GM18873 (cell line): ENCODE data around the gene GAREM1.

Source experiments
- ATAC-seq: cut with Tn5 transposase; IDR thresholded peaks from one replicate; pipeline ENCODE4 v1.9.1; 2021; ENCODE audit warnings: mild to moderate bottlenecking, moderate library complexity, moderate number of reproducible peaks; ENCODE audit not compliant: unreplicated experiment, low FRiP score

GAREM1 gene

DNA sequence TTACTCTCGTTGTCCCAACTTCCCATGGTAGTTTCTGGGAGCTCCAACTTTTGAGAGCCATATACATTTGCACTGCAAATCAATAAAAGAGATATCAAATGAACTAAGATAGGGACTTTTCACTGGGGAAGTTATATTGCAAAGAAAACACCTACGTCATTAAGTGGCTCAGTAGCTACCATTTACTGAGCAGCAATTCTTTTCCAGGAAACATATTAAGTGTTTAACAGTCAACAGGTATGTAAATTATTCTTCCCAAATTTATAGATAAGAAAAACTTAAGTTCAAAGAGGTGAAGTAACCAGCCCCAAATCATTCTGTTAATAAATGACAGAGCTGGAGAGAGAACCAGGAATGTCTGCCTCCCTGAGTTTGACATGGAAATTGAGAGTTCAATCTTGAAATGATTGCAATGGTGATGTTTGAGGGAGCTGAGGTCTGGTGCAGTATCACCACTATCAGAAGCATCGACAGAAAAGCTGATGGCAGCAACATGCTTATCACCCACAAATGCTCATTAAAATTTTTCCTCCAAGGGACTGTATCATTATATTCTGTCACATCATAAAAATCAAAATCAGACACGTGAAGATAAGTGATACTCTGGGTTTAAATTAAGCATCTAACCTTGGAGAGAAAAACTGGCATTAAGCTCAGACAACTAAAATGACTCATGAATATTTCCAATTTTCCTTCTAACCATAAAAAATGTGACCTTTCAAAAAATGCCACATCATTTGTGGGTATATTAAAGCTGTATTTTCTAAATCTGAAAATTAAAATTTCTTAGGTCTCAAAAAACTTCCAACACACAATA, 43.4 kb downstream of the GAREM1 start:
- no peak for ATAC-seq

DNA sequence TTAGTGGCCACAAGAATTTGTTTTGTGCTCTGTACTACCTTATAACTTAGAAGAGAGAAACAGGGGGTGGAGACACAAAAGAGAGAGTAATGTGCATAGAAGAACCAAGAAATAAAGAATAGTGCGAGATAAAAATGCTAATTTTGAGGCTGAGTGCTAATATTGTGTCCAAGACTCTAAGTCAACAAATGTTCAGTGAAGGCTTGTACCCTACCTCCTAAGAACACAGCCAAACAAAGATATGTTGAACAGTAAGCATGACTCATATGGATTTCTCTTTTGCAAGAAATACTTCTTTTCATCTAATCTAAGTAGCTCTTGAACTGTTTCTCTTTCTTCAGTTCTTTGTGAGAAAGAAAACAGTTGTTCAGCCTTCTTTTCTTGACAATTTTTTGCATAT, 45.2 kb downstream of the GAREM1 start:
- ATAC-seq: no peak

DNA sequence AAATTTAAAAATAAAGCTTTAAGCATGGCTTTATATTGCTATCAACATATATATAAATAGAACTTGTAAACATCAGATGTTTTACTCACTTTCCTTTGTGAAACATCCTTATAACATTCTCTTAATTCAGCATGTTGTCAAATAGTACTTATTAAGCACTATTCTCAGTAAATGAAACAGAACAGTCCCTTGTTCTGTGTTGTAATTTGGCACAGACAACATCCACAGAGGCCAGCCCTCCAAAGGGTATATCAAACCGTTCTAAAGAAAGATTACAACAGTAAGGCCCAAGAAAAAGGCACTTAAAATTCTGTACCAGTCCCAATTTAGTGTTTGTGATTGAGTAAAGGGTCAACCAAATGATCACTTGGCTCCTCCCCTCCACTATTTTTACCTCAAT, 46.0 kb downstream of the GAREM1 start:
- ATAC-seq: no peak

DNA sequence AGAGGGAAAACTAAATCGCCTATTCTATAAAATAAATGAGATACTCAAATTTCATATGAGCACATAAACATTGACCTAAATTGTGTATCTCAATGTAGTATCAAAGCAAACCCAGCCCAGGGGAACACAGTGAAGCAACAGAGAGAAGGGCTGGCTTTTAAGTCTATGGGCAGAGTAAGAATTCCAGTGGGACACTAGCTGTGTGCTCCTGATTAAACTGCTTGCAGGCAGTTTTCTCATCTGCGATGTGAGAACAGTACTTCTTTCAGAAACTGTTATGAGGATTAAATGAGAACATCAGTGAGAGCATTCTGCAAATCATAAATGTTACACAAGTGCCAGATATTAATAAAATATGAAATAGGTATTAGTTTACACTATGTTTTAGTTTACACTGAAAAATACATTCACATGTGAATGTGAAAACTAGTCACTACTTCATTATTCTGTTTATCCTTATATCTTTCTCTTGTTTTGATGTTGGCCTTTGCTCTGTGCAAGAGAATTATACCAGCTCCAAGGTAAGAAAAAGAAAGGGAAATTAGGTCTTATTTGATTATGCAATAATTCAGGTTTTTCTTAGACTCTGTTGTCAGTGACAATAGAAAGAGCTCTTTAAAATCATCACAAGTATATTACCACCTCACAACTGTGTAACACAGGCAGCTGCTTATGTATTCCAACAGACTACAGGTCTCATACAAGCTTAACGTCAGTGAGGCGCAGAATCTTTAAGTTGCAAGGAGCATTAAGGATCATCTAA, 47.5 kb downstream of the GAREM1 start:
- ATAC-seq: no peak

DNA sequence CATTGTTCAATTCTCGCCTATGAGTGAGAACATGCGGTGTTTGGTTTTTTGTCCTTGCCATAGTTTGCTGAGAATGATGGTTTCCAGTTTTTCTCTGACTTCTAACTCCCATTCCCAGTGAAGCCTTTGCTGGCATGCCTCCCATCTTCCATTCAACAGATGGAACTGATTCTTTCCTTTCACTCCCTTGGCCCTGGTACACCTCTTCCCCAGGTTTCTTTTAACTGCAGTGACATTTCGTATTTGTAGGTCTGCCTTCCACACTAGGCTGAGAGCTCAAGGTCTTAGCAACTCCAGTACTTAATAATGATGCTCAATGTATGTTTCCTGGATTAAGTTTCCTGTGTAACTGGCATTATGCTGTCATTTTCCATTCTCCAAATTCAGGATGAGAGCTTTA, 48.5 kb downstream of the GAREM1 start:
- no peak for ATAC-seq

DNA sequence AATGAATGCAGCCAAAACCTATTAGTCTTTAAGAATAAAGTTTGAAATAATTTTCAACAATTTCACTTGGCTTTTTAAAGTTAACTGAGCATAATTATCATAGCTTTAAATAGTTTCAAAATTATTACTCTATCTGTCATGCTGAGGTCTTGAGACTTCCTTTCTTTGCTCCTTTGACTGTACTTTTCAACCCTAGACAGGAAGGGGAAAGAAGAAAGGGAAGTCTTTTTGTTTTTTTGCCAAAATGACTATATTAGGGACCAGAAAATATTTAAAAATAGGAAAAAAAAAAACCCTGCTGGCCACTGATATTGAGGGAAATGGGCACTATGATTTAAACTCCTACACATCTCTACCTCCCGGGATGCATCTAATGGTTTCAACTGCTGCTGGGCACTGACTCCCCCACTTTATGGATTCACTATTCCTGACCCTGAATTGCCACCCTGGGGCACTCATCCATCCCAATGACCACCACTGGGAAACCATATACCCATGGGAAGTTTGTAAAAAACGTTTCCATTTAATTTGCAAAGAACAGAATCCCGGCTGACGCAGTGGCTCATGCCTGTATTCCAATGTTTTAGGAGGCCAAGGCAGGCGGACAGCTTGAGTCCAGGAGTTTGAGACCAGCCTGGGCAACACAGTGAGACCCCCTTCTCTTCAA, 50.5 kb downstream of the GAREM1 start:
- ATAC-seq: no peak

DNA sequence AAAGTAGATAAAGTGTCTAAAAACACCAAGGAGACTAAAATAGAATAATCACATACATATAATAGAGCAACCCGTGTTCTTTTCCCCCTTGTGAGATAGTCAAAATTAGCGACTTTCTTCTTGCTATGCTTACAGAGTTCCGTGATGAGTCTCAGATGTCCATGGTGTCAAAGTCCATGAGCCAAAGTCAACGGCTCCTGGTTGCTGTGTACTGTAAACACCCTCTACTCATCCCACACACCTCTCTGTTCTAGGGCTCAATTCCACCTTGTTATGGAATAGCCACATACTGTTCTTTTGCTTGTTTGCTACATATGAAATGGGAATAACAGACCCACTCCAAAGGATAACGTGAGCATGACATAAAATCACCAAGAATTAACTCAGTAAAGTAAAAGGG, 52.5 kb downstream of the GAREM1 start:
- no peak for ATAC-seq

DNA sequence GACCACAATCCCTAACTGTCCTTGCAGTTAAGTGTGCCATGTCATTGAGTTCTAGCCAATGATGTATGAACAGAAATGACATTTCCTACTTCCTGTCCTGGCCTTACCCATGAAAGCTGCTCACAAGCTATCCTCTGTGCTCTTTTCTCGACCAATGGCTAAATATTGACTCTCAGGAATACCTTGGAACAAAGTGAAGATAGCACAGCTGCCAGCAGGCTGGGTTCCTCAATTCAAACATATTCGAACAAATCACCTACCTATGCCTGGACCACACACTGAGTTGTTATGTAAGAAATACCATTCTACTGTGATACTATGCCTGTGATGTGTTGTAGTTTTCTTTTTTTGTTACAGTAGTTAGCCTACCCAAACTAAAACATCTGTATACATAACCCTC, 65.1 kb downstream of the GAREM1 start:
- no peak for ATAC-seq

DNA sequence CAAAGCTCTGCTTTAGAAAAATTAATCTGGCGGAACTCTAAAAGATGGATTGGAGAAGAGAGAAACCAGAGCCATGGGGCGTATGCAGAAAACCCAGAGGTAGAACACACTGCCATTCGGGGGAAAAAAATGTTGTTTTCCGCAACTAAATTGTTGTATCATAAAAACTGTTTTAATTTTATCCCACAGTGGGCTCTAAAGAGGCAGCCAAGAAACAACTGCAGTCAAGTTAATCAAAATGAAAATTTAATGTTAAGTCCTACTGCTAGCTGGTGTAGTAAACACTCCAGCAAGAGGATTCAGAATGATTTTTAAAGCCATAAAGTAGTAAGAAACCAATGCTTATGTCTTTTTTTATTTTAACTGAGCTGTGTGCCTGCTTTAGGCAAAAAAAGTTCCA, 69.1 kb downstream of the GAREM1 start:
- no peak for ATAC-seq

DNA sequence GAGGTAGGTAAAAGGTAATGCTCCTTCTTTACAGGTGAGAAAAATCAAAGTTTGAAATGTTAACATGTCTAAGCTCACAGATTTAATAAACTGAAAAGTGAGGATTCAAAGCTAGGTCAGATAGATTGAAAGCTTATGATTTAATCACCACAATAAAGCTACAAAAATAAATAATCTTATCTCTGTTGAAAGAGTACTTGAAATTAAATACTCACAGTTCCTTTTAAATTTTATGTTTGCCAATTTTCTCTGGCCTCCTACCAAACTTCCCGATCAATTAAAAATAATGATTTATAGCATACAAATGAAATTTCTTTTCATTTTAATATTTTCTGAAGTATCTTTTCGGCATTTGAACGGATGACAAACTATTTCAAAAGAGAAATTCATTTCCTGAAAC, 77.3 kb downstream of the GAREM1 start:
- ATAC-seq: no peak

DNA sequence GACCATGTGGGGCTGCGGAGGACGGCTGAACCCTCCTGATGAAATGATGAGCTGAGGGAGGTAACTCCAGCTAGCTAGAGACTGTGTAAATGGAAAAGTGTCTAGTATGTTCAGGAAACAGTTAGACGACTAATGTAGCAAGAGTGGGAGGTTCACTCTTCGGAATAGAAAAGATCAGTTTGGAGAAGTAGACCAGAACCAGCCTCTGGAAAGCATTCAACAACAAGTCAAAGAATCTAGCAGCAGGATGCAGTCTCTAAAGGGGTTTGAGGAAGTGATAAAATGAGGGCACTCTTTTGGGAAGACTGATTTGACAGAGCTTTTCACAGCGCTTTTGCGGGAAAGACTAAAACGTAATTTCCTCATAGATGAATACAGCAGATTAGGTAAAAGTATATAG, 79.6 kb downstream of the GAREM1 start:
- ATAC-seq: no peak

DNA sequence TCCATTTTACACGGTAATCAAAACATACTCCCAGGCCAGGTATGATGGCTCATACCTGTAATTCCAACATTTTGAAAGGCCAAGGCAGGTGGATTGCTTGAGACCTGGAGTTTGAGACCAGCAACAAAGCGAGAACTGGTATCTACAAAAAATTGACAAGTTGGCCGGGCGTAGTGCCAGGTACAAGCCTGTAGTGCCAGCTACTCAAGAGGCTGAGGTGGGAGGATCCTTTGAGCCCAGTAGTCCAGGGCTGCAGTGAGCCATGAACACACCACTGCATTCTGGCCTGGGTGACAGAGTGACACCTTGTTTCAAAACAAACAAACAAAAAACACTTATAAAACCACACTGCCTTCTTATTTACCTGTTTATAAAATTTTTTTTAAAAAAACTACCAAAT, 80.8 kb downstream of the GAREM1 start:
- no peak for ATAC-seq

DNA sequence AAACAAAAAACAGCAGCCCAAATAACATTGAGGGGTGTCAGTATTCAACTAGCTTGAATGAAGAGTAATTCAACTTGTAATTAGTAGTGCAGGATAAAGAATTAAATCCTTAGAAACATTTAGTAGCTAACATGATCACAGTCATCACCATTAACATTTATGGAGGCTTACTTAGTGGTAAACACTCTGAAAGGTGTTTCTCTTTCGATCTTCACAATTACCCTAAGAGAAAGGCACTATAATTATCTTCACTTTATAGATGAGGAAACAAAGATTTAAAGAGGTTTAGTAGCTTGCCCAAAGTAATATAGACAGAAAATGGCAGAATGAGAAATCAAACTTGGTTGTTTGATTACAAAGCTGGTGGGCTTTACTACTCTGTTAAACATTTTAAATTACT, 81.5 kb downstream of the GAREM1 start:
- ATAC-seq: no peak

DNA sequence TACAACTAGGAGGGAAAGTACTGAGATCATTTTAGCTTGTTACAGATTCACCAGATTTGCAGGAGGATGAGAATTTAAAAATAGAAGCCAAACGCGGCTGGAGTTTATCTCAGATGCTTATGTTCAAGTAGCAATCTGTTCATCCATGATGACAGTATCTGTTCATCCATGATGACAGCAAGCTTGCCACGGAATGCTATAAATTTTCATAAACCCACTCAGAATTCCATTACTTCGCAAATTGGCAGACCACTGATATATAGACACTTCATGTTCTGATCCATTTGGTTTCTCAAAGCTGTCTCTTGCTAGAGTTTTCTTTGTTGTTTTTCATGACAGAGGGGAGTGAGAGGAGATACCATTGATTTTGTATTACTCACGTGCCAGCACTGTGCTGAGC, 84.2 kb downstream of the GAREM1 start:
- no peak for ATAC-seq

DNA sequence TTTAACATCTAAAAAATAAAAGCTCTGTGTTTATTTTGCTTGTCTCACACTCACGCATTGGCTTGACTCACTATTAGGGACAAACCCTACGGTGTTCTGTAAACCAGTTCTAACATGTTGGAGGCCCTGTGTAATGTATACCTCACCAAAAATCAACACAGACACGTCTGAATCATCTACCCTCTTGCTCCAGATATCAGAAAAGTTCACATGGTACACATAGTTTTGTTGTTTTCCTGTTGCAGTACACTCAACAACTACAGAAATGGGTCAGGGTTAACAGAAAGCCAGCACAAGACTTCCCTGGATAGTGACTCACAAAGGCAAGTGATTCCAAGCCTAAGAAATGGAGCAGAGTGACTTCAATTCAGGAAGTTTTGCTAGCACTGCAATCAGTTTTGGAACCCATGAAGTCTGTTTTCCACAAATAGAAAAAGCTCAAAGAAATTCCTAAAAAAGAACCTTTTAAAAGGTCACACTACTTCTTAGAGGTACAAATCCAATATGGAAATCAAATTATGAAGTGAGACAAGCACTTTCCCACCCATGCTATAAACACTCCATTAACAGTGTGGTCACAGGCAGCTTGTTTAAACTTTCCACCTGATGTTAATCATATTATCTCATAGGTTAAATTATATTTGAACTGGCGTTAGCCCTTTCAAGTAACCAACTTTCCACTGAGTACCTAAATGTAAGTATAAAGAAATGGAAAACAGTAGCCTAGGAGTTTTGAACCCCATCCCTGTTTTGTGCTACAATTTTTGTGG, 87.4 kb downstream of the GAREM1 start:
- no peak for ATAC-seq

DNA sequence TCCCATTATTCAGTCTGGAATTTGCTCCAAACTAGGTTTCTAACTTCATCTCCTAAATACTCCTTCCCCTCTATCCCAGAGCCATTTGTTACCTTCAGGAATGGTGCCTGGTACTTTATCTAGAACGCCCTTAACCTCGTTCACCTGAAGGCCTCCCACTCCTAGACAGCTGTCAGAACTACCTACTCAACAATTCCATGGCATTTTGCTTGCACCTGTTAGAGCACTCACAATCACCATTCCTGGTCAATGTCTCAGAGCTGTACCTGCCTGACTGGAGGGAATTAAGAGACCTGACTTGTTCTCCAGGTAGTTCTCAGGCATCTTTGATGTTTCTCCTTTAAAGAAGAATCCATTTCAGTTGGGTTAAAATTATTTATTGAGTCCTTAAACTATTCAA, 88.9 kb downstream of the GAREM1 start:
- ATAC-seq: no peak

DNA sequence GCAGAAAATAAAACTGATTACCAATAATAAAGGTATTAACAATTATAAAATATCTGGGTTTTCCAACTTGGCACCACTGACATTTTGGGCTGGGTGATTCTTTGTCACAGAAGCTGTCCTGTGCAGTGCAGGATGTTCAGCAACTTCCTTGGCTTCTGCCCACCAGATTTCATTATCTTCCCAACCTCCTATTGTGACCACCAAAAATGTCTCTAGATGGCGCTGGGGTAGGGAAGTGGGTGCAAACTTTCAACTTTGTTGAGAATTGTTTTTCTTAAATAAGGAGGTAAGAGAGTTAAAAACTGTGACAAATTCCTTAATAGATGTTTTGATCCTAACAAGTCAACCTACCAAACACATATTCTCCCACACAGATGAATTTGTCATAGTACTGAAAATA, 90.1 kb downstream of the GAREM1 start:
- no peak for ATAC-seq

DNA sequence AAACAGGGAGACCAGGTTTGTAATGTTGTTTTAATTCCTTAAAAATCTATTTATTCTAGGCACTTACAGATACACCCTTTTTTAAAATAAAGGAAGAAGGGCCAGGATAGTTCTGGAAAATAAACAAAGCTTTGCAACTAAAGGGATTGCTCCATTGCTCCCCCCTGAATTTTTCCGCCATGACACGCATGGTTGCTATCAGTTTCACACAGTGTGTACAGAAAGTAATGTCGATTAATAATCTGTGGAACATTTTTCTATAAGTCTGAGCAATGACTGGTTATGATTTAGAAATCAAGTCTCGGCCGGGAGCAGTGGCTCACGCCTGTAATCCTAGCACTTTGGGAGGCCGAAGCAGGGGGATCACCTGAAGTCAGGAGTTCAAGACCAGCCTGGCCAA, 90.8 kb downstream of the GAREM1 start:
- ATAC-seq: no peak

DNA sequence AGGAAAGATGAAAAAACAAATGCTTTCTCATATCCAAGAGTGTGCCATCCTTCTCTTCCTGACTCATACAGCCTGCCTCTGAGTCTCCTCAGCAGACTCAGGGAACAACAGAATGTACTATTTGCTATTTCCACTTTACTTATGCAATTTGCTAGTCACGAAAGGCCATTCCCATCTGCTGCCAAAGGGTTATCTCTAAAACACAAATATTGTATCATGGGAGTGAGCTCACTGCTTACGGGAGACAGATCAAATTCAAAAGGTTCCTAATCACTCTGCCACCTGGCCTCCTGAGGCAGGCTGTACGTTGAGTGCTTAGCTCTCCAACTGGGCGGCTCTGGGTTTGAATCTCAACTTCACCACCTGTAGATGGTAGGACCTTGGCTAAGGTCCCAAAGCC, 92.0 kb downstream of the GAREM1 start:
- ATAC-seq: no peak

DNA sequence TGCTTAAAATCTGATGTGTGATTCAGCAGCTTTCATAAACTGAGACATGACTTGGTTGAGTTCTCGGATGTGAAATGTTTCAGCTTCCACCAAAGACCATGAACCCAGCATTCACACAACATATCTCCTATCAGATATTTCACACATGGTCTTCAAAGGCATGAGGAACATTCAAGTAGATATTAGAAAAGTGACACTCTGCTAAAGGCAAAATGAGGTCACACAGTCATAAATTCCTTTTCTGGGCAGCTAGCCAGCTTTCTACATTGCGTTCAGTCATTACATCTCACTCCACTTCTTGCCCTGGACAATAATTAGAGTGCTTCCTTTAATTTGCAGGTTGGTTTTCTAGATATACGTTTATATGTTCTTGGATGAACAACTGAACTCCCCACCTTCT, 96.7 kb downstream of the GAREM1 start:
- ATAC-seq: no peak

DNA sequence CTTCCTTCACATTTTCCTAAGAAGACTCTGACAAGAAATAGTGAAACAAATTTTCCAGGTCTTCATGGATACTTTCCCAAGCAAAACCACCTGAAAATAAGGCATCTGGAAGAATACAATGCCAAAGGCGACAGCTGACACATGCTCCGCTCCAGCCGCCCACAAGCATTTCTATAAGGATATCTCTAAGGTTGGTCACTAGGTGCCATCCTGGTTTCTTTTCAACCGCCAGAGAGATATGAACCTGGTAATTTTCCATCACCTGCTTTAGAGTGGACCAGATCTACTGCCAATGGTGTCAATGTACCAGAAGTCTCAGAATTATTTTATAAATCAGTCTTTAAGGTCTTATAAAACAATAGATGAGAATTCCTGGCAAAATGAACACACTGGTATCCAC, 97.2 kb downstream of the GAREM1 start:
- no peak for ATAC-seq
